Endothelial cell of umbilical vein (primary cell): ENCODE data around the gene HPS4.

Experiments used
- CTCF ChIP-seq, 2 donors: IDR thresholded peaks; 1 replicate in 1 of 2; 2 replicates in 1 of 2; pipeline ENCODE4 v1.5.1; 2011; ENCODE audit warnings: low read length in 2 of 2, mild to moderate bottlenecking in 2 of 2, moderate library complexity in 2 of 2, control low read depth in 1 of 2, inconsistent platforms in 1 of 2, low read depth in 1 of 2; ENCODE audit not compliant: insufficient read depth in 1 of 2; ENCODE audit errors: extremely low read depth in 1 of 2
- EZH2 ChIP-seq: IDR thresholded peaks from 2 replicates; pipeline ENCODE4 v1.6.1; 2012; ENCODE audit warnings: borderline replicate concordance, low read depth, mild to moderate bottlenecking, moderate library complexity, low read length, inconsistent platforms; ENCODE audit not compliant: severe bottlenecking
- JUN ChIP-seq: IDR thresholded peaks from 2 replicates; pipeline ENCODE4 v1.6.1; 2011; ENCODE audit warnings: borderline replicate concordance, low read depth; ENCODE audit not compliant: insufficient read length, insufficient read depth
- MAX ChIP-seq: IDR thresholded peaks from 2 replicates; pipeline ENCODE4 v1.6.1; 2011; ENCODE audit not compliant: insufficient read depth, insufficient read length
- MYC ChIP-seq: IDR thresholded peaks from one replicate; pipeline ENCODE4 v1.6.1; 2011; ENCODE audit warnings: mild to moderate bottlenecking, low read depth, low read length
- POLR2A ChIP-seq: IDR thresholded peaks from 2 replicates; pipeline ENCODE4 v1.6.1; 2012; ENCODE audit warnings: low read depth, mild to moderate bottlenecking, control low read depth, low read length
- POLR2AphosphoS5 ChIP-seq: IDR thresholded peaks from 2 replicates; pipeline ENCODE4 v1.6.1; 2012; ENCODE audit warnings: low read depth, mild to moderate bottlenecking, control low read depth, low read length, moderate library complexity; ENCODE audit not compliant: insufficient read depth

GRCh38 chr22:26466196-26466595, 17.4 kb downstream of the HPS4 start:
- TF ChIP-seq CTCF (IDR thresholded peaks at IDR 0.05; ENCODE audit: extremely low read depth in 1 of 2, insufficient read depth in 1 of 2, low read depth in 1 of 2, low read length in 2 of 2): no peak
- no peak for TF ChIP-seq EZH2
- TF ChIP-seq MAX: no peak
- no peak for TF ChIP-seq POLR2A
- TF ChIP-seq JUN: no peak
- no peak for TF ChIP-seq POLR2AphosphoS5
- TF ChIP-seq MYC: no peak
